Osteoblast (primary cell): ENCODE measurements around the gene KRTAP10-7. TPM values are rescaled to one million over a fixed set of nuclear protein-coding genes. Genes with fewer than 3 reads are reported as not detected.
"Not testable (repeated sequence)": the region's sequence is repeated elsewhere in the genome, so short reads cannot be mapped to it uniquely, and the experiment has no call there.

Source experiments
- DNase-seq: peaks from one replicate; pipeline ENCODE4 v3.0.0; 2011; ENCODE audit warnings: low spot score, mixed read lengths; ENCODE audit not compliant: insufficient read length; ENCODE audit errors: missing footprints
- H2AFZ ChIP-seq: 2 replicates; pipeline ENCODE4 v1.6.0; 2011; ENCODE audit warnings: mild to moderate bottlenecking, low read length
- H3K27ac ChIP-seq: 2 replicates; pipeline ENCODE4 v1.5.1; 2011; ENCODE audit warnings: mild to moderate bottlenecking, low read depth, low read length, moderate library complexity
- H3K27me3 ChIP-seq: 2 replicates; pipeline ENCODE4 v1.6.0; 2012; ENCODE audit warnings: mild to moderate bottlenecking, control low read depth, inconsistent platforms, low read length, moderate library complexity; ENCODE audit not compliant: insufficient read depth
- H3K36me3 ChIP-seq: 2 replicates; pipeline ENCODE4 v1.5.1; 2011; ENCODE audit warnings: mild to moderate bottlenecking, low read length, control low read depth, moderate library complexity; ENCODE audit not compliant: insufficient read depth
- H3K4me1 ChIP-seq: 2 replicates; pipeline ENCODE4 v1.5.1; 2011; ENCODE audit warnings: mild to moderate bottlenecking, low read length, control low read depth, moderate library complexity; ENCODE audit not compliant: insufficient read depth
- H3K4me2 ChIP-seq: 2 replicates; pipeline ENCODE4 v1.6.0; 2011; ENCODE audit warnings: mild to moderate bottlenecking, low read length; ENCODE audit not compliant: insufficient read depth
- H3K4me3 ChIP-seq: fragments of 200-600 bp; sonication (generic); 3 replicates; pipeline ENCODE4 v1.5.1; 2012; ENCODE audit warnings: mild to moderate bottlenecking, low read length, inconsistent platforms; ENCODE audit not compliant: insufficient read depth
- H3K79me2 ChIP-seq: 2 replicates; pipeline ENCODE4 v1.6.0; 2012; ENCODE audit warnings: mild to moderate bottlenecking, low read length, control low read depth, inconsistent platforms; ENCODE audit not compliant: insufficient read depth
- H3K9me3 ChIP-seq: 2 replicates; pipeline ENCODE4 v1.5.1; 2011; ENCODE audit warnings: low read depth, low read length, control low read depth
- H4K20me1 ChIP-seq: 2 replicates; pipeline ENCODE4 v1.6.0; 2012; ENCODE audit warnings: mild to moderate bottlenecking, low read length, control low read depth; ENCODE audit not compliant: insufficient read depth
- CTCF ChIP-seq: IDR thresholded peaks from 2 replicates; pipeline ENCODE4 v1.5.1; 2011; ENCODE audit warnings: mild to moderate bottlenecking, low read depth, low read length, moderate library complexity; ENCODE audit errors: extremely low read depth
- total RNA-seq: library from RNA; depleted of rRNA; stranded (reverse); fragments of >200 nt; gene quantifications from 2 replicates; pipeline ENCODE4 v1.2.3, GENCODE V29; 2012

KRTAP10-7 gene
- total RNA-seq, 1 donor = not detected

- Histone ChIP-seq H3K4me2 (no peak overlapping the region), H2AFZ (no peak overlapping the region), H3K4me1 (no peaks in the 10 kb centered on the region), H4K20me1 (no peaks in the 10 kb centered on the region), H3K4me3 (no peak overlapping the region), H3K27me3 (no peaks in the 10 kb centered on the region), H3K36me3 (no peaks in the 10 kb centered on the region), H3K27ac (no peak overlapping the region), H3K79me2 (no peaks in the 10 kb centered on the region), H3K9me3 (no peaks in the 10 kb centered on the region)
- TF ChIP-seq CTCF = no peak
- DNase-seq = no peak
These were observed 6.1 kb downstream of the KRTAP10-7 start for GRCh38 chr21:44606495-44606894.

- Histone ChIP-seq H4K20me1 (no peaks in the 10 kb centered on the region), H3K4me1 (no peaks in the 10 kb centered on the region), H3K27me3 (no peaks in the 10 kb centered on the region), H3K27ac (no peak overlapping the region), H3K9me3 (peaks cover 3% of the 10 kb centered on the region), H2AFZ (no peak overlapping the region), H3K36me3 (no peaks in the 10 kb centered on the region), H3K79me2 (no peaks in the 10 kb centered on the region), H3K4me3 (no peak overlapping the region), H3K4me2 (no peak overlapping the region)
- no peak for TF ChIP-seq CTCF
- no peak for DNase-seq
These were observed 8.8 kb downstream of the KRTAP10-7 start for GRCh38 chr21:44609193-44609592.

- not testable (repeated sequence) for H3K79me2 ChIP-seq, DNase-seq, H3K27me3 ChIP-seq, H3K4me2 ChIP-seq, H3K27ac ChIP-seq, H3K4me1 ChIP-seq, H4K20me1 ChIP-seq, H2AFZ ChIP-seq, H3K36me3 ChIP-seq, H3K9me3 ChIP-seq, H3K4me3 ChIP-seq
These were observed 9.9 kb downstream of the KRTAP10-7 start for GRCh38 chr21:44610157-44610843.

DNA sequence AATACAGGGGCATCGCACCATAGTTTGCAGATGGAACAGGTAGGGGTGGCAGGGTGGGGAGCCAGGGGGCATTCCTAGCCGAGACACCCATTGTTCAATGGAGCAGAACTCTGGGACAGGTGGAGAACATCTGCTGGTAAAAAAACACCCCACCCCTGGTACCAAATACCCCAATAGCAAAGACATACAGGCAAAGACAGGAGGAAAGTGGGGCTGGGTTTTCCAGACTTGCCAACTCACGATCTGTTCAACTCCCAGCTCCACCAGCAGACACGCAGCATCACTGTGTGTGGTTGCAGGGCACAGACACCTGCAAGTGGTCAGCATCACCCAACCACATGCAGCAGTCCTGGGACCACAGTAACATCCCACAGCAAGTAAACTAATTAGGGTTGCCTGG is 11.2 kb downstream of the KRTAP10-7 start:
- H3K9me3 ChIP-seq = peaks cover 3% of the 10 kb centered on the region
- no peaks in the 10 kb centered on the region for H3K4me1 ChIP-seq
- no peaks in the 10 kb centered on the region for H3K27me3 ChIP-seq
- no peak for TF ChIP-seq CTCF
- no peaks in the 10 kb centered on the region for H3K79me2 ChIP-seq
- no peak overlapping the region for H3K4me3 ChIP-seq
- H3K36me3 ChIP-seq = no peaks in the 10 kb centered on the region
- DNase-seq = no peak
- H4K20me1 ChIP-seq = no peaks in the 10 kb centered on the region
- no peak overlapping the region for H3K27ac ChIP-seq
- no peak overlapping the region for H2AFZ ChIP-seq
- H3K4me2 ChIP-seq = no peak overlapping the region
